ENCODE measurements around the gene ZG16B.

The ZG16B gene

GRCh38 chr16:2852731-2853507, 22.8 kb downstream of the ZG16B start:
- TF ChIP-seq TAF1 (IDR thresholded peaks at IDR 0.05; ENCODE audit: low read depth, low read length) (no peak), PAX5 (IDR thresholded peaks at IDR 0.05; ENCODE audit: insufficient read depth, low read length, severe bottlenecking) (no peak), POU2F2 (IDR thresholded peaks at IDR 0.05; ENCODE audit: low read depth, low read length) (no peak), POLR2AphosphoS5 (IDR thresholded peaks at IDR 0.05; ENCODE audit: low read depth, low read length) (no peak), SPI1 (IDR thresholded peaks at IDR 0.05; ENCODE audit: low read depth, low read length) (no peak), POLR2A (IDR thresholded peaks at IDR 0.05; ENCODE audit: low read depth, low read length) (no peak)
- DNase-seq (ENCODE audit: insufficient read length, low spot score), result no peak
- no peak for FAIRE-seq

GRCh38 chr16:2853531-2854073, 23.5 kb downstream of the ZG16B start:
- TF ChIP-seq TAF1 (IDR thresholded peaks at IDR 0.05; ENCODE audit: low read depth, low read length) (no peak), PAX5 (IDR thresholded peaks at IDR 0.05; ENCODE audit: insufficient read depth, low read length, severe bottlenecking) (no peak)
- no peak for FAIRE-seq
- no peak for DNase-seq (ENCODE audit: insufficient read length, low spot score)

GRCh38 chr16:2854700-2855309, 24.7 kb downstream of the ZG16B start:
- TF ChIP-seq PAX5 (IDR thresholded peaks at IDR 0.05; ENCODE audit: insufficient read depth, low read length, severe bottlenecking) (no peak), POLR2AphosphoS5 (IDR thresholded peaks at IDR 0.05; ENCODE audit: low read depth, low read length) (no peak), SPI1 (IDR thresholded peaks at IDR 0.05; ENCODE audit: low read depth, low read length) (no peak), POU2F2 (IDR thresholded peaks at IDR 0.05; ENCODE audit: low read depth, low read length) (no peak), TAF1 (IDR thresholded peaks at IDR 0.05; ENCODE audit: low read depth, low read length) (no peak), POLR2A (IDR thresholded peaks at IDR 0.05; ENCODE audit: low read depth, low read length) (no peak)
- no peak for DNase-seq (ENCODE audit: insufficient read length, low spot score)
- no peak for FAIRE-seq

GRCh38 chr16:2855536-2855935, 25.4 kb downstream of the ZG16B start:
- no peak for FAIRE-seq
- TF ChIP-seq POLR2A (IDR thresholded peaks at IDR 0.05; ENCODE audit: low read depth, low read length) (no peak), SPI1 (IDR thresholded peaks at IDR 0.05; ENCODE audit: low read depth, low read length) (no peak), TAF1 (IDR thresholded peaks at IDR 0.05; ENCODE audit: low read depth, low read length) (no peak), POU2F2 (IDR thresholded peaks at IDR 0.05; ENCODE audit: low read depth, low read length) (no peak), PAX5 (IDR thresholded peaks at IDR 0.05; ENCODE audit: insufficient read depth, low read length, severe bottlenecking) (no peak), POLR2AphosphoS5 (IDR thresholded peaks at IDR 0.05; ENCODE audit: low read depth, low read length) (no peak)
- no peak for DNase-seq (ENCODE audit: insufficient read length, low spot score)

- TF ChIP-seq TAF1 (IDR thresholded peaks at IDR 0.05; ENCODE audit: low read depth, low read length) (no peak), SPI1 (IDR thresholded peaks at IDR 0.05; ENCODE audit: low read depth, low read length) (no peak), PAX5 (IDR thresholded peaks at IDR 0.05; ENCODE audit: insufficient read depth, low read length, severe bottlenecking) (no peak), POU2F2 (IDR thresholded peaks at IDR 0.05; ENCODE audit: low read depth, low read length) (no peak), POLR2A (IDR thresholded peaks at IDR 0.05; ENCODE audit: low read depth, low read length) (no peak), POLR2AphosphoS5 (IDR thresholded peaks at IDR 0.05; ENCODE audit: low read depth, low read length) (no peak)
- DNase-seq (ENCODE audit: insufficient read length, low spot score), result no peak
- FAIRE-seq, result no peak
Measured at GRCh38 chr16:2856061-2856670, 26.1 kb downstream of the ZG16B start.

- FAIRE-seq (no peak), DNase-seq (ENCODE audit: insufficient read length, low spot score) (no peak)
- TF ChIP-seq SPI1 (IDR thresholded peaks at IDR 0.05; ENCODE audit: low read depth, low read length), result no peak
- no peak for TF ChIP-seq POU2F2 (IDR thresholded peaks at IDR 0.05; ENCODE audit: low read depth, low read length)
- no peak for TF ChIP-seq TAF1 (IDR thresholded peaks at IDR 0.05; ENCODE audit: low read depth, low read length)
- TF ChIP-seq POLR2A (IDR thresholded peaks at IDR 0.05; ENCODE audit: low read depth, low read length), result no peak
- no peak for TF ChIP-seq POLR2AphosphoS5 (IDR thresholded peaks at IDR 0.05; ENCODE audit: low read depth, low read length)
- TF ChIP-seq PAX5 (IDR thresholded peaks at IDR 0.05; ENCODE audit: insufficient read depth, low read length, severe bottlenecking), result no peak
Measured at GRCh38 chr16:2856686-2857450, 26.8 kb downstream of the ZG16B start.

- no peak for DNase-seq (ENCODE audit: insufficient read length, low spot score)
- FAIRE-seq, result peak; percentile 20
Measured at GRCh38 chr16:2857451-2858244, 27.5 kb downstream of the ZG16B start, which contains the start of gene PRSS22. PRSS22 (minus strand) TSS chr16:2858170; CDS start chr16:2858104, 66 bp downstream.

More at GRCh38 chr16:2857451-2858244, 27.5 kb downstream of the ZG16B start, which contains the start of gene PRSS22:
- TF ChIP-seq SPI1 (IDR thresholded peaks at IDR 0.05; ENCODE audit: low read depth, low read length), result no peak
- no peak for TF ChIP-seq POLR2AphosphoS5 (IDR thresholded peaks at IDR 0.05; ENCODE audit: low read depth, low read length)
- no peak for TF ChIP-seq PAX5 (IDR thresholded peaks at IDR 0.05; ENCODE audit: insufficient read depth, low read length, severe bottlenecking)
- TF ChIP-seq POLR2A (IDR thresholded peaks at IDR 0.05; ENCODE audit: low read depth, low read length), result no peak
- no peak for TF ChIP-seq TAF1 (IDR thresholded peaks at IDR 0.05; ENCODE audit: low read depth, low read length)
- TF ChIP-seq POU2F2 (IDR thresholded peaks at IDR 0.05; ENCODE audit: low read depth, low read length), result no peak

Data from GM12891 (cell line).